HT1080 (cell line): ENCODE data around the gene ITCH. TPM values are rescaled to one million over a fixed set of nuclear protein-coding genes. Genes with fewer than 3 reads are reported as not detected.
"Not testable (repeated sequence)": the region's sequence is repeated elsewhere in the genome, so short reads cannot be mapped to it uniquely, and the experiment has no call there.

Source experiments
- DNase-seq: peaks from one replicate; pipeline ENCODE4 v3.0.0-alpha.2; 2015; ENCODE audit warnings: low read depth
- total RNA-seq: library from RNA; depleted of rRNA; stranded (reverse); fragments of >200 nt; shearing (Covaris generic); gene quantifications from 2 replicates; pipeline ENCODE4 v1.2.3, GENCODE V29; 2014

Gene ITCH
- total RNA-seq, 1 experiment from 2014 or later, result 25.4 TPM

DNA sequence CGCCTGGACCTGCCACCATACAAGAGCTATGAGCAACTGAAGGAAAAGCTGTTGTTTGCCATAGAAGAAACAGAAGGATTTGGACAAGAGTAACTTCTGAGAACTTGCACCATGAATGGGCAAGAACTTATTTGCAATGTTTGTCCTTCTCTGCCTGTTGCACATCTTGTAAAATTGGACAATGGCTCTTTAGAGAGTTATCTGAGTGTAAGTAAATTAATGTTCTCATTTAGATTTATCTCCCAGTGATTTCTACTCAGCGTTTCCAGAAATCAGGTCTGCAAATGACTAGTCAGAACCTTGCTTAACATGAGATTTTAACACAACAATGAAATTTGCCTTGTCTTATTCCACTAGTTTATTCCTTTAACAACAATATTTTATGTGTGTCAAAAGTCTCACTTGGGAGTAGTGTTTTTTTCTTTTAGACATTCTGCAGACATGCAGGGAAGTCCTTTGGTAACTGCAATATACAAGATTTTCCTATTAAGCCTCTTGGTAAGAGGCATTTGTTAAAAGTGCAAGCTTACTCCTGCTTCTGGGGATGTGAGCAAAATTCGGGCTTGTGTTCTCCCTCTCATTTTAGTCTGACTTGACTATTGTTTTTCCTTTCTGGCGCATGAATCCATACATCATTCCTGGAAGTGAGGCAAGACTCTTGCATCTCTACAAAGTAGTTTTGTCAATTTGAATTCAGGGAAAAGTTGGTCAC is 144.8 kb downstream of the ITCH start:
- DNase-seq, result no peak

DNA sequence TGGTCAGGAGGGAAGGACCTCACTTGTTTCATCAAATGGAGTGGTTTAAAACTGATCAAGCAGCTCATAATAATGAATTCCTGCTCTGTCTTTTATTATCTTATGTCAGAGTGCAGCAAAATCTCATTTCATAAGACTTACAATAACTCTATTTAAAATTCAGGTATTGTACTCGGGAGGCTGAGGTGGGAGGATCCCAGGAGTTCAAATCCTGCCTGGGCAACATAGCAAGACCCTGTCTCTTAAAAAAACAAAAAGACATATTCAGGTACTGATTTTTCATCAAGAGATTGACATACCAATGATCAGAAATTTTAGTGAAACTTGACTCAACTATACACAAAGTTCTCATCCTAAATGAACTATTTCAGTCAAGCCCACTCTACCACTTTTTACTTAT is 147.5 kb downstream of the ITCH start:
- no peak for DNase-seq

DNA sequence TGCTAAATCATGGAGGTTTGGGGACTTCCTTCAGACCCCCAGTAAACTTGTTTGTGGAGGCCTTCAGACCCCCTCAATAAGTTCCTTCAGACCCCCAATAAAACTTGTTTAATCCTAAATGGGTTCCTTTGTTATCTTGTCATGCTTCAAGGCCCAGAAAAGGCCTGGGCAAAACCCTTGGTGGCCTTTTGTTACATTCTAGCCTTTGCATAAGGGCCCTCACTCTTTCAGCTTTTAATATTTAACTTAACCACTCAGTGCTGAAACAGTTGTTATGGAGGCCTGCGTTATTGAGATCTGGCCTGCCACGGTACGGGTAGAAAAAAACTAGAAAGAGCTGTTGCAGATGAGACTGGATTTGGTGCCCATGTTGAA is 148.8 kb downstream of the ITCH start:
- no peak for DNase-seq

DNA sequence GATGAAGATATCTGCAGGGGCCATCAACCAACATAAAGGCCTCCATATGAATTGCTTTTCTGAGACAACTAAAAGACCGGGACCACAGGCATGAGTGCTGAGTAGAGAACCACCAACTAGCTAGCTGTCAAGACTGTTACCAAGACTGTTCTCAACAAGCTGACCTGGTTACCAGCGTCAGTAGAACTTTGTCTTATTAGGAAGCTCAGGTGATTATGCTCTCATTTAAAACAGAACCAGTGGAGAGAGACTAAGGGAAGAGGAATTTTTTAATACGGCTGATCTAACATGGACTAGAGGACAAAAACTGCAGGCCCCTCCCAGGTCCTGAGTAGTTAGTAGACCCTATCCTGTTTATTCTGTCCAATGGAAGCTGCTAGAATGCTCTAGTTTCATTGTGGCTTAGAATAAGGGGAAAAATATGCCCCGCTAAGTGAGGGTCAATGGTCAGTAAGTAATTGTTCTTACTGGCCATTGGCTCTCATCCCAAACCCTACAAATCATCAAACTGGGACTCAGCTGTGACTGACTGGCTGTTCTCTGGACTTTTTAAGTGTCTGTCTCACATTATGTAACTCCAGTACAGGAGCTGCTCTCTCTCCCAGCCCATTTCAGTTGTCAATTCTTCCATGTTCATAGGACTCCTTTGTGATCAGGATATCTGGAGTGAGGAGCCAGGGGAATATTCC is 149.3 kb downstream of the ITCH start:
- no peak for DNase-seq

DNA sequence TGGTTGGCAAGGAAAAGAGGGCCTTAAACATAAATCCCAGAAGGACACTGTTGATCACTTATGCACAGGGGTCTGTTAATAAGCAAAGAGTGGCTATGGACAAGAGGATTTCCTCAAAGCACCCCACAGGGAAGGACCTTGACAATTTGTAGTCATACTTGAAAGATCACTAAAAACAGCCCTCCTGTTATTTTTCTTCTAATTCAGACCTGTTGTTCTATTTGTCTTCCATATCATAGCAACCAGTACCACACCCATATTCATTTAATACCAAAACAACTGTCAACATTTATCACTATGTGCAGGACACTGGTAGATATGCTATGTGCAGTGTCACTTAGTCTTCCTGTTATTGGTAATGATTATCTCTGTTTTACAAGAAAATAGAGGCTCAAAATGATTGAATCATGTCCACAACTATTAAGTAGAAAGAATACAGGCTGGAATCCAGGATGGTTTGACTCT is 149.9 kb downstream of the ITCH start:
- DNase-seq, result no peak

DNA sequence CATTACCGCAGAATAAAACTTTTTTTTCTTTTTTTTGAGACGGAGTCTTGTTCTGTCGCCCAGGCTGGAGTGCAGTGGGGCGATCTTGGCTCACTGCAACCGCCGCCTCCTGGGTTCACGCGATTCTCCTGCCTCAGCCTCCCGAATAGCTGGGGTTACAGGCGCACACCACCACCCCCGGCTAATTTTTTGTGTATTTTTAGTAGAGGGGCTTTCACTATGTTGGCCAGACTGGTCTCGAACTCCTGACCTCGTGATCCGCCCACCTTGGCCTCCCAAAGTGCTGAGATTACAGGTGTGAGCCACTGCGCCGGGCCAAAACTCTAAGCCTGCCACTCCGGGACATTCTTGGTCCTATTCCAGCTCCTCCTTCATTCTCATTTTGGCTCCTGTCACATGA is 151.0 kb downstream of the ITCH start:
- DNase-seq, result not testable (repeated sequence)

DNA sequence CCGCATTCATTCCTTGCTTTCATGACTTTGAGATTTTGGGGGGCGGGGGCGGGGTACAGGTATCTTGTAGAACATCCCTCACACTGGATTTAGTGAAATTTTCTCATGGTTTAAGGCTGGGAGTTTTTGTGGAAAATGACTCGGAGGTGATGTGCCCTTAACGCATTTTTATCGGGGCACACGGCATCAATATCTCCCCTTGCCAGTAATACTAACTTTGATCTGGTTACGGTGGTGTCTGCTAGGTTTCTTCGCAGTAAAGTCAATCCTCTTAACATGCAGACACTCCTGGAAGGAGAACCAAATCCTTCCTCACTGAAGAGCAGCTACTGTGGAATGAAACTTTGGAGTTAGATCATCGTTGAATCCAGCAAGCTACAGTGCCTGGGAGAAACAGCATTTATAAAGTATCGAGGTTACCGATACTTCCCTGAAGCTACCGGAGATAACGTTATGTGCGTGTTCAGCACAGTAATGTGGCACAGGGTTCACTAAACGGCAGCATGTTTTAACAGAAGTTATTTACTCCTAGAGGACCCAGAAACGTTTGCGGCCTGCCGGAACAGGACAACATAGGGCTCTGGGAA is 151.9 kb downstream of the ITCH start:
- no peak for DNase-seq

DNA sequence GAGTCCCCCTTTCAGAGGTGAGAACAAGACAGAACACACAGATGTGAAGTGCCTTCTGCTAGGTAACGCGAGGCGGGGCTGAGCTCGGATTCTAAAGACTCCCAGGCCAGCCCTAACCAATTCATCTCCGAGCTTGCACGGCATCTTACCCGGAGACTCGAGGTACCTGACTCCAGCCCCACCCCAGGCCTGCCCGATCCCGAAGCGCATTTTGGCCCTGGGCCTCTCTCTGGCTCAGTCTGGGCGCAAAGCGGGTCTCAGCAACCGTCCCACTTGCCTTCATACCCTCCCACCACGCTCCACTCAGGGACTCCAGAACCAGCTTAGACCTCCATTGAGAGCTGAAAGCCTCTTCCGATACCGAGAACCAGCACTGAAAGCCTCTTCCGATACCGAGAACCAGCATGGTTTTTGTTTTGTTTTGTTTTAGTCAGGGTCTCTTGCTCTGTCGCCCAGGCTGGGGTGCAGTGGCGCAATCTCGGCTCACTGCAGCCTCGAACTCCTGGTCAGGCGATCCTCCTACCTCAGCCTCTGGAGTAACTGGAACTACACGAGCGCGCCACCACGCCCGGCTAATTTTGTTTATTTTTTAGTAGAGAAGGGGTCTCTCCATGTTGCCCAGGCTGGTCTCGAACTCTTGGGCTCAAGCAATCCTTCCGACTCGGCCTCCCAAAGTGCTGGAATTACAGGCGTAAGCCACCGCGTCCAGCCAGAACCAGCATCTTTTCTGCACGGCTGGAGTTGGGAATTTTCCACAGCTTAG is 152.6 kb downstream of the ITCH start:
- DNase-seq, result no peak

DNA sequence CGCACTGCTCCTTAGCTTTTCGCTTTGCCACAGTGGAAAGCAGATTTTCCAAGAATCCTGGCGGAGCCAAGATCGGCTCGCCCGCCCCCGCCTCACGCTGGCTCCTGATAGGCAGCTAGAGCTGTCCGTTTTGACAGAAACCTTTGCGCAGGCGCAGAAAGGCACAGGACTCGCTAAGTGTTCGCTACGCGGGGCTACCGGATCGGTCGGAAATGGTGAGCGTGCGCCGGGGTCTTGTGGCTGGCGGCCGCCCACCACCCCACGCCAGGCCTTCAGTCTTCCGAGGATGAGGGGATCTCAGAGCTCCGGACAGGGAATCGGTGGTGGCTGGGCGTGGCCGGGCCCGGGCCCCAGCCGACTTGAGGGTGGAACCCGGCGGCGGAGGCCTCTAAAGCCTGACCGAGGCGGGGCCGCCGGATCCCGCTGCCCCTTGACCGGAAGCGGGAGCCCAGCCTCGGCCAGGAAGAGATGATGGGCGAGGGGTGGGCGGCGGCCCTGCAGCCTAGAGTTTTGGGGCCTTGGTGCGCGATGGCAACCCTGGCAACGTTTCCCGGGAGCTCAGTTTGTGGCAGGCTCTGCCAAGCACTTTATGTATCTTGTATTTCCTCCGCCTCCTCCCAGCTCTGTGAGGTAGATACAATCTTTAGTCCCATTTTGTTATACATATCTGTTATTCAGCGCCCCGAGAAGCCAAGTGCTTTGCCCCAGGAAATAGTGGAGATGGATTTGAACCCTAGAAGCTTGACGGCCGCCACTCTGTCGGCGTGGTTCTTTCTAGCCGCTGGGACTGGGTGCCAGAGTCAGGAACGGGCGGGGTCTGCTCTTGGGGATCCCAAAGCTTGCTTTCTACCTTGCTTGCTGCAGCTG is 153.4 kb downstream of the ITCH start, which contains the start of gene DYNLRB1:
DYNLRB1 (plus strand) TSS at position 176 of the 867 bp plus-strand sequence; CDS start at position 213, 37 bp downstream.
- DNase-seq, result peak; percentile 87

DNA sequence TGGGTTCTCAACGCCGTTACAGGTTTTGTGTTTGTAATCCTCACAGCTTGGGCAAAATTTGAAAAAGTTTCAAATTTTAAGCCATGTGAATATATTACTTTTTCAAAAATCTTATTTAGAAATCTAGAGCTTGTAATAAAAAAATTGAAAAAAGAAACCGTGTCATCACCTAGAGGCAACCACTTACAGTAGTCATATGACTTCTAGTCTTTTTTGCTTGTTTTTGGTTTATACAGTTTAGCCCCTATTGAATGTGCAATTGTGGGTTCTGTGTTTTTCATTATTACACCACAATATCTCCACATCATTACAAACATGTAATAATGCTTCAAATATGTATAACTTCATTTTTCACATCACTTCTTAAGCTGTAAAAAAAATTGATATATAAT is 154.0 kb downstream of the ITCH start:
- no peak for DNase-seq

DNA sequence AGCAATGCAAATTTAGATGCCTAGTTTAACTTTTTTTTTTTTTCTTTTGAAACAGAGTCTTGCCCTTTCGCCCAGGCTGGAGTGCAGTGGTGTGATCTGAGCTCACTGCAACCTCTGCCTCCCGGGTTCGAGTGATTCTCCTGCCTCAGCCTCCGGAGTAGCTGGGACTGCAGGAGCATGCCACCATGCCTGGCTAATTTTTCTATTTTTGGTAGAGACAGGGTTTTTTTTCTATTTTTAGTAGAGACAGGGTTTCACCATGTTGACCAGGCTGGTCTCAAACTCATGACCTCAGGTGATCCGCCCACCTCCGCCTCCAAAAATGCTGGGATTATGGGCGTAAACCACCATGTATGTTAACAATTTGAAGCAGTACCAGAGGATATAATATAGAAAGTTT is 155.8 kb downstream of the ITCH start:
- not testable (repeated sequence) for DNase-seq

DNA sequence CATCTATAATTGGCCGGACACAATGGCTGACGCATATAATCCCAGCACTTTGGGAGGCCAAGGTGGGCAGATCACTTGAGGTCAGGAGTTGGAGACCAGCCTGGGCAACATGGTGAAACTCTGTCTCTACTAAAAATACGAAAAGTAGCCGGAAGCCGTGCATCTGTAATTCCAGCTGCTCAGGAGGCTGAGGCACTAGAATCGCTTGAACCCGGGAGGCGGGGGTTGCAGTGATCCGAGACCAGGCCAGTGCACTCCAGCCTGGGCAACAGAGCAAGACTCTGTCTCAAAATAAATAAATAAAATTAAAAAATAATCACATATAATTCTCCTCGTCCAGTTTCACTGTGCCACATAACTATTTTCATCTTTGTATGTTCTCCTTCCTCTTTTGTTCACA is 156.8 kb downstream of the ITCH start:
- DNase-seq, result not testable (repeated sequence)

DNA sequence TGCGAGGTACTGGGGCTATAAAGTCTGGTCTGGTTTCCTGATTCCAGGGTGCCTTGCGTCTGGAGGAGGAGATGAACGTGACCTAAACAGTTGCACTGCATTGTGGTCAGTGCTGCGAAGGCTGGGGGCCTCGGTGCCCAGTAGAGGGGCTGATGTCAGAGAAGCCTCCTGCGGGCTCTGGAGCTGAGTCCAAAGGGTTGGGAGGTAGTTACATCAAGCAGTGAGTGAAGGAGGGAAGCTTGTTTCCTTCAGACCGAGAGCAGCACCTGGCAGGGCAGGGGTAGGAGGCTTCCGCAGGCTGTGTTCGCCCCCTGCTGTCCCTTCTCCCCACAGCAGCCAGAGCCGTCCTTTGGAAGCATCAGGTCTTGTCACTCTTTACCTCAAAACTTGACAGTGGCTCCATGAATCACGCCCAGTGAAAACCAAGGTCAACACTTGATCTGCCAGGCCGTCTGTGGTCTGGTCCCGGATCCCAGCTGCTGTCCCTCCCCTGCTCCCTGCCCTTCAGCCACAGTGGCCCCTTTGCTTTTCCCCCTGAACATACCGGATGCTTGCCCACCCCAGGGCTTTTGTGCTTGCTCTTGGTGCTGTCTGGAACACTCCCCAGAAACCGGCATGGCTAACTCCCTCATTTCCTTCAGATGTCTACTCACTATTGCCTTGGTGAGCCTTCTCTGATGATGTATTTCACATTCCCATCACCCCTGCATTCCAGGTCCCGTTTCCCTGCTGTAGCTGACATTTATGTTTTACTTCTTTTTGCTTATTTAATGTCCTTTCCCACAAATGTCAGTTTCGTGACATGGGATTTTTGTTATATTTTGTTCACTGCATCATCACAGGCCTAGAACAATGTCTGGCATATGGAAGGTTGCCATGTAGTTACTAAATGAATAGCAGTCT is 160.1 kb downstream of the ITCH start:
- peak; percentile 71 for DNase-seq

DNA sequence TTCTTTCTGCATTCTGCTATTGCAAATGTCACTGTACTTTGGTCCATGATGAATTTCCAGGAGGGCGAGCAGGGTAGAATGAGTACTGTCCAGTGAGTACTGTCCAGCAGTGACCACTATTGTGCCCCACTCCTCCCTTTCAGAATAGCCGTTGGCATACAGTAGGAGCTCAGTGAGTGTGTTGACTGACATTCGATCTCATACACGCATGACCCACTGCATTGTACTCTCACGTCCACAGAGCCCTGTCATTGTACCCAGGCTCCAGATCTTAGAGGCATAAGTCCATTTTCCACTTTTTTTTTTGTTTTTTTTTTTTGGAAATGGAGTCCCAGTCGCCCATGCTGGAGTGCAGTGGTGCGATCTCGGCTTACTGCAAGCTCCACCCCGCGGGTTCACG is 161.4 kb downstream of the ITCH start:
- DNase-seq, result no peak

DNA sequence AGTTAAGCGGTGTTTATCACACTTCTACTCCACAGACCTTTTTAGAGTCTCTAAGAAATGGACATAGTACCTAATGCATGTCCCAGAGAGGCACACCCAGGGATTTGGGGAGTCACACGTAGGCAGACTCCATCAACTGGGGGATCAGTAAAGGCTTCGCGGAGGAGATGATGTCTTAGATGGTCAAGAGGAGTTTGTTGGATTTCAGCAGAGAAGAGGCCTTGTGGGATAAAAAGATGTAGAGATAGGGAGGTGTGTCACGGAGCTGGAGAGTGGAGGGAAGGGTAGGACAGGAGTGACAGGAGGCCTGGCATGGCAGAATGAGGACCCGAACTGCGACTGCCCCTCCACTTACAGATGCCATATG is 162.3 kb downstream of the ITCH start:
- no peak for DNase-seq

DNA sequence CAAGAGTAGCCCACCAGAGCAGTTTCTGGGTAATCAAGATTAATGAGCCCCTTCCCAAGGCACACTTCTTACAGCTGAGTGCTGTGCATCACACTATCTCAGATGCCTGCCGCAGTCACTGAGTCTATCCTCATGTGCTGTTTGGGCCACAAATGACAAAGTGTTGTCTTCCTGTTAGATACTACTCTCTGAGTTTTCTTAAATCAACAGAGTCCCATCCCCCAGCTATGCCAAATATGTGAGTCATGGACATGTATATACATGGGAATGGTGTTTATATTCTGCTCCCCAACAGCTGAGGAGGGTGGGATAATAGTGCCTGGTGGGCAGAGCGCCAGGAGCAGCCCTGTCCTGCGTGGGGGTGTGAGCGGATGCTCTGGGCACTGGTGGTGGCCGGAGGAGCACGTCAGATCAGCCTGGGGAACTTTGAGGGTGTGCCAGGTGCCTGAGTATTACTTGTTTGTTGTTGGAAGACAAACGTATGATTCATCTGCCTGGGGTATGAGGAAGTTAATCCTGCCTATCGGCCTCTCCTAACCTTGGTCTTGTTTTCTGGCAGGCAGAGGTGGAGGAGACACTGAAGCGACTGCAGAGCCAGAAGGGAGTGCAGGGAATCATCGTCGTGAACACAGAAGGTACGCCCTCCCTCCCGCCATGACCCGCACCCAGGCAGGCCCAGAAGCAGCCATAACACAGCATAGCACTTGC is 162.8 kb downstream of the ITCH start:
- DNase-seq, result peak; percentile 99

DNA sequence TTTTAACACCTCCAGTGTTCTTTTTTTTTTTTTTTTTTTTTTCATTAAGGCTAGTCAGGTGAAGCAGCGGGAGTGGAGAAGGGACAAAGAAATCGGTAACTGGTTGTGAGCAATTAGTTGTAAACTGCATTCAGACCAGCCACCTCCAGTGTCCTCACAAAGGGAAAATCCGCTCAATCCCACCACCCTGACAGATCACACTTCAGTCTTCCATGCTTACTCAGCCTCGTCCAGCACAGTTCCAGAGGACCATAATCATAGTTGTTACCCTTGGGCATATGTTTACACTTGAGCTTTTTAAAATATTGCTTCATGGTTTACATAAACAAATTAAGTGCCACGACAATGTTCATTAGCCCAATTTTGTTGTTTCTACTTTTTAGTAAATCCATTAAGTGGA is 163.4 kb downstream of the ITCH start:
- no peak for DNase-seq

DNA sequence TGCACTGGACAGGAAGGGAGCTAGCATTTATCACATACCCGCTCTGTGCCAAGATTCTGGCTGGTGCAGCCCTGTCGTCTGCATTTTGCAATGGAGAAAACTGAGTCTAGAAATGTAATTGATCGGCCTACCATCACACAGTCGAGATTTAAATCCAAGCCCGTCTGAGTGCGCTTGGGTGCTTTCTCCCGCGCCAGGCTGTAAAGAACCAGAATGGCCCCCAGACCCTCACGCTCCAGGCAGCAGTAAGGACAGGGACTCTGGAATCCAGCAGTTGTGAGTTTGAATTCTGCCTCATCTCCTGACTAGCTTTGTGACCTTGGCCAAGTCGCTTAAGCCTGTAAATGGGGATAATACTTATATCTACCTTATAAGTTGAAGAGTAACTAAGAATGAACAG is 163.9 kb downstream of the ITCH start:
- no peak for DNase-seq

DNA sequence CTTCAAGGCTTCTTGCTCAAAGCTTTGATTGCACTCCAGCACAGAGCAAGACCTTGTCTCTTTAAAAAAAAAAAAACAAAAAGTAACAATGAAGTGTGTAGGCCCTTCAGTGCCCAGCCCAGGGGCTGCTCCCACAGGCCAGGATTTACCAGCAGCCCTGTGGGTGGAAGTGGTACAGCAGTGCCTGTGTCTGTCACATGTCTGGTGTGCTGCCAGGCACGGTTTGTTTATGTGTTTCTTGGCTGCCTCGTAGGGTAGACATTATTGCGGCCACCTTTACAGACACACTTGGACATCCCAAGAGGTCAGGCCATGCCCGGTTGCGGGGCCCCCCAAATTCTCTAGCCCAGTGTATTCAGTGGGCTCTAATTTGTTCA is 165.8 kb downstream of the ITCH start:
- no peak for DNase-seq
